ENCODE measurements around the gene CLEC4G. TPM values are rescaled to one million over a fixed set of nuclear protein-coding genes. Genes with fewer than 3 reads are reported as not detected.
"Not testable (repeated sequence)": the region's sequence is repeated elsewhere in the genome, so short reads cannot be mapped to it uniquely, and the experiment has no call there.

Gene CLEC4G
- total RNA-seq, 1 donor from 2014 or later: not detected

DNA sequence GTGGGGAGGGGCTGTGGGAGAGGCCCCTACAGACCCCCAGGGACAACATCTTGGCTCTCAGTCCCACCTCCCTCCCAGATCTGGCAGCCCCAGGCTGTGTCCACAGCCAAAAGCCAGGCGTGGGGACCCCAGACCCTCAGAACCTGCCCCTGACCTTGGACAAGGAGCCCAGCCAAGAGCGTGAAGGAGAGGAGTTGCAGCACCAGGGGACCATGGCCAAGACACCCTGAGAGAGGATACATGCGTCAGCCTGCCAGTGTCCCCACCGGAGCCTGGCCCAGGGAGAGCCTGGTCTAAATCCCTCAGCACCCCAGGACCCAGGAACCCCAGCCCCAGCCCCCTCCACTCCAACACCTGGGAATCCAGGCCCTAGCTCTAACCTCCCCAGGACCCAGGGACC, 14.4 kb upstream of the CLEC4G start:
- not testable (repeated sequence) for DNase-seq

DNA sequence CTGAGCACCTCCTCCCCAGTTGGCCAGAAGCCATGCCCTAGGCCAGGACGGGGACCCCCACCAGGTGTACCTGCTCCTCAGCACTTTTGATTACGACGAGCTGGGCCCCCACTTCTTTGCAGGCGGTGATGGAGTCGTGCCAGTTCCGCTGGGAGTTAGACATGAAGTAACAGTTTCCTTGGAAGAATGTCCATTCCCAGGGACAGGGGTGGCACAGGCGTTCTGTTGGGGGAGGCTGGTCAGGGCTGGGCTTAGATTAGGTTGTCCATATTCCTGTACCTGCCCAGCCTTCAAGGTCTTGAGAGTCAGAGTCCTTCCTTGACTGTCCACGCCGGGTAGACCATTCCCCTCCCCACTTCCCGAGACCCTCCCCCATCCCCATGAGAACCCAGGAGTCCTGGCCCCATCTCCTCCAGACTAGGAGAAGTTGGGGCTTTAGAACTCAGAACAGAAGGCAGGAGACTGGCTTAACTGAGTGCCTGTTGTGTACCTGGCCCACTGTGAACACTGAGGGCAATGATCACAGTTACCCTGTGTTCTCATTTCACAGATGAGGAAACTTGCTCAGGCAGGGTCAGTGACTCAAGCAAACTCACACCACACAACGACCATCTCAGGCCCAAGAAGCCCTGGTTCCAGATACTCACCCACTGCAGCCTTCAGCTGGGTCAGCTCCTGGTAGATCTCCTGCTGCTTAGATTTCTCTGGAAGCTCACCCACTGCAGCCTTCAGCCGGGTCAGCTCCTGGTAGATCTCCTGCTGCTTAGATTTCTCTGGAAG, 13.2 kb upstream of the CLEC4G start:
- DNase-seq: no peak

- no peak for DNase-seq
Measured at GRCh38 chr19:7744199-7744786, 12.4 kb upstream of the CLEC4G start.

DNA sequence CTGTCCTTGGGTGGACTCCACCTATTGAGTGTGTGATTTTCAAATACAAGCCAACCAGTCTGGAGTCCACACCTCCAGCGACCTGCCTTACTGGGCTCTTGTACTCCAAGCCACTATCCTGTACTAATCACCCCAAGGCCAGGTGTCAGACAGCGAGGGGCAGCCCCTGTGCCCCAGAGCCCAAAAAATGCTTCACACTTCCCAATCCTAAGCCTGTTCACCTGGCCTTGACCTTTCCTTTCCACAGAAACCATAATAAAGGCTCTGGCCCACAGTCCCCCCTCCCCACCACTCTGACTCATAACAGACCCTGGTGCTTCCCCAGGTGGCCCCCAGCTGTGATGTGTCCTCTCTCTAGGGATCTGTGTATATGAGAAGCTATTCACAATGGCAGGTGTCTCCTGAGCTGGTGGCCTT, 11.5 kb upstream of the CLEC4G start:
- DNase-seq: no peak

- DNase-seq: no peak
Measured at GRCh38 chr19:7742991-7743390, 11.1 kb upstream of the CLEC4G start.

DNA sequence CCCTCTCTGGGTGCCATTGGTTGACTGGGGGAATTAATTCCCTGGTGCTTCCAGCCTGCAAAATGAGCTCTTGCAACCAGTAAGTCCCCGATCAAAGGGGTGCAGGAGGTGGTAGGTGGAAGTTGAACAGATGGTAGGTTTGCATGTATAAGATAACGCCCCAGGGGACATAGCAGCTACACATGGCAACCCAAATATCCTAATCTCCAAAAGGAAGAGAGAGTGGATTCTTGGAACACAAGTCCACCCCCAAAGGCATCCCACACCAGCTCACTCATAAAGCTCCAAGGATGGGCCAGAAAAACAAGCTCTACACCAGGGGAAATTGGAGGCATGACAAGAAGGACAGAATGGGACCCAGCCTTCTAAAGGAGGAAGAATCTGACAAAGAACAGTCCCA, 10.7 kb upstream of the CLEC4G start:
- DNase-seq: no peak

GRCh38 chr19:7740682-7741054, 8.8 kb upstream of the CLEC4G start:
- DNase-seq: no peak

GRCh38 chr19:7739801-7740681, 8.1 kb upstream of the CLEC4G start:
- no peak for DNase-seq

DNA sequence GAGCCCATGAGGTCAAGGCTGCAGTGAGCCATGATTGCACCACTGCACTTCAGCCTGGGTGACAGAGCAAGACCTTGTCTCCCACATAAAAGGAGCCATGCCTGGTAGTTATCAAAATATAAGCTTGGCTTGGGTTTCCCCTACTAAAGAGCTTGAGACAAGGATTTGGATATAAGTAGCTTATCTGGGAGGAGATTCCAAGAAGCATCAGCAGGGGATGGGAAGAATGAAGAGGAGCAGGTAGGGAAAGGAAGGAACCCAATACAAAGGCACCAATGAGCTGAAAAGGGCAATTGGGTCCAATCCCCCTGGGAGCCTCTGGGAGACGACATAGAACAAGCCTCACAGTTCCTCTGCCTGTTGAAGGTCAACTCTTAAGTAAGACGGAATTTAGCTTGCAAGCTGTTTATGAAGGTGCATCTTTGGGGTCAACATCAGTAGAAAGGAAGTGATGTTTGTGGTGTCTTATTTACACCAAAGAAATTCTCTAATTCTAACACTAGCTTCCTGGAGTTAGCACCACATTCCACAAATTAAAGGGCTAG, 7.4 kb upstream of the CLEC4G start:
- no peak for DNase-seq

GRCh38 chr19:7738023-7738422, 6.1 kb upstream of the CLEC4G start:
- DNase-seq: no peak

- DNase-seq: no peak
Measured at GRCh38 chr19:7737215-7737614, 5.3 kb upstream of the CLEC4G start.

DNA sequence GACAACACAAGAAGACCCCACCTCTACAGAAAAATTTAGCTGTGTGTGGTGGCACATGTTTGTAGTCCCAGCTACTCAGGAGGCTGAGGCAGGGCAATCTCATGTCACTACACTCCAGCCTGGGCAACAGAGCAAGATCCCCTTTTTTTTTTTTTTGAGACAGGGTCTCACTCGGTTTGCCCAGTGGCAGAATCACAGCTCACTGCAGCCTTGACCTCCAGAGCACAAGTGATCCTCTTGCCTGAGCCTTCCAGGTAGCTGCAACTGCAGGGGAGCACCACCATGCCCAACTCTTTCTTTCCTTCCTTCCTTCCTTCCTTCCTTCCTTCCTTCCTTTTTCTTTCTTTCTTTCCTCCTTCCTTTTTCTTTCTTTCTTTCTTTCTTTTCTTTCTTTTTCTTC, 4.2 kb upstream of the CLEC4G start:
- no peak for DNase-seq

GRCh38 chr19:7734220-7735203, 2.6 kb upstream of the CLEC4G start:
- no peak for DNase-seq

DNA sequence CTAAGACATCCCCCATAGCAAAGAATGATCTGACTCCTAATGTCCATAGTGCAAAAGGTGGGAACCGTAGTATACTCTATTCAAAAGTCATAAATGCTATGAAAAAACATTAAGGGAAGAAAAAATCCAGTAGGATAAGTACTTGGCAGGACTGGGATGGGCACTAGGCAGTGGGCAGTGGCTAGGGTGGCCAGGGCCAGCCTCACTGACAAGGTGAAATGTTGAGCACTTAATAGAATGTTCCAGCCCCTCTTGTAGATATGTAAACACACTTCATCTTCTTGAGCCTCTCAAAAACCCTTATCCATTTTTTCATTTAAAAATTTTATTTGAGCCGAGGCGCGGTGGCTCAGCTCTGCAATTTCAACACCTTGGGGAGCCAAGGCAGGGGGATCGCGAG, 1.5 kb upstream of the CLEC4G start:
- no peak for DNase-seq

- DNase-seq: no peak
Measured at GRCh38 chr19:7731615-7732014, 295 bp downstream of the CLEC4G start.

DNA sequence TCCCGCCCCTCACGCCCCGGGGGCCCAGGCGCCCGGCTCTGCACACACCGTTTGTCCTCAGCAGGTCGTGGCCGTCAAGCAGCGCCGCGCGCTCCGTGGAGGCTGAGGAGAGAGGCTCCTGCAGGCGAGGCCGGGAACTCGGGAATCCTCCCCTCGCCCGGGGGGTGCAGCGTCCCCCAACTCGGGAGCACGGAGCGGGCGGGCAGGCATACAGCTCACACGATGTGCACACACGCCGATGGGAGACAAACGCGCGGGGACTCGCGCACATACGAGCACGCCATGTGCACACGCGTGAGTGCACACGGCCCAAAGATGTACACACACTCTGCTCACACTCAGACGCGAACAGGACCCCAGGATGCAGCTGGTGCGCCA, 703 bp downstream of the CLEC4G start:
- no peak for DNase-seq

DNA sequence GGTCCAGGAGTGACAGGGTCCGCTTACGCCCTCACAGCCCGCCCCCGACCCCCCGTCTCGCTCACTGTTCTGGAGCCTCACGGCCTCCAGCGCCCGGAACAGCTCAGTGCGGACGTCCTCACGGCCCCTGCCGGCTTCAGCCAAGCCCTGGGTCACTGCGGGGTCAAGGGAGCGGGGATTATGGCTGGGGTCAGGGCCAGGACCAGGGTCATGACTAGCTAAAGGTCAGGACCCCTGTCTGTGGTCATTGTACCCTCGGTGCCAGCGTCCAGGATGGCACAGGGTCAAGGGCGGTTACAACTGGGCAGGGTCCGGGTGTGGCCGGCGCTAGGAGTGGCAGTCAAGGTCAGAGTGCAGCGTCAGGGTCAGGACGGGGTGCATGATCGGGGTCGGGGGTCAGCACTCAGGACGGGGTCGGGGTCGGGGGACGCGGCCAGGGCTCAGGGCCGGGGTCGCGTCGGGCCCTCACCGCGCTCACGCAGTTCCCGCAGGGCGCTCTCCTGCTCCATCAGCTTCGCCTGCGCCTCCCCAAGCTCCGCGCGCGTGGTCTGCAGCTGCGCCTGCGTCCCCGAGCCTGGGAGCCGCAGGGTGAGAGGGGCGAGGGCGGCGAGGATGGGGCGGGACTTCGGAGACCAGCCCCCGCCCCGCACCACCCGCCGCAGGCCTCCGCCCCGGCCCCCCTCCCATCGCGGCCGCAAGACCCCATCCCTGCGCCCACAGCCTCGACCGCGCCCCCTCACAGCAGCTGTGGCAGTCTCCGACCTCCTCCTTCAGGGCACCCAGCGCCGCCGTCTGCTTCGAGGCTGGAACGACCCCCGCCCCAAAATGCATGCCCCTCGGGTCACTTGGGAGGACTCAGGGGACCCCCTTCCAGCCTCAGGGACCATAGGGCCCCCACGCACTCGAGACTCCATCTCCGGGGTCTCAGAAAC, 1.4 kb downstream of the CLEC4G start:
- no peak for DNase-seq

DNA sequence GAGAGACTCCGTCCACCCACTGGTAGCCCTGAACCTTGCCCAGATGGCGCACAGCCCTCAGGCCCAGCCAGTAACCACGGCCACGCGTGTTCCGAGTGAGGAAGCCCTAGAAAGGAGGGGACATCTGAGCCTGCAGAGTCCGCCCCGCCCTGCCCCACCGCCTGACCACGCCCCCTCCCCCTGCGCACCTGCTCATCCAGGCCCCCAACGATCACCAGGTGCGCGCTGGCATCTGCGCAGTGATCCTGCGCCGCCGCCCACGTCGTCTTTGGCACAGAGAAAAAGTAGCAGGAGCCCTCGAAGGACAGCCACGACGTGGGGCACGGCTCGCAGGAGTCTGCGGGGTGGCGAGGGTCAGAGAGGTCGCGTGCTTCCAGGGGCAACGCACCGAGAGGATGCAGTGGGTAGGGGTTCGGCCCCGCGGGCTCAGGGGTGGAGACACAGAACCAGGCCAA, 2.1 kb downstream of the CLEC4G start:
- no peak for DNase-seq

- DNase-seq: no peak
Measured at GRCh38 chr19:7729211-7729610, 2.7 kb downstream of the CLEC4G start.

DNA sequence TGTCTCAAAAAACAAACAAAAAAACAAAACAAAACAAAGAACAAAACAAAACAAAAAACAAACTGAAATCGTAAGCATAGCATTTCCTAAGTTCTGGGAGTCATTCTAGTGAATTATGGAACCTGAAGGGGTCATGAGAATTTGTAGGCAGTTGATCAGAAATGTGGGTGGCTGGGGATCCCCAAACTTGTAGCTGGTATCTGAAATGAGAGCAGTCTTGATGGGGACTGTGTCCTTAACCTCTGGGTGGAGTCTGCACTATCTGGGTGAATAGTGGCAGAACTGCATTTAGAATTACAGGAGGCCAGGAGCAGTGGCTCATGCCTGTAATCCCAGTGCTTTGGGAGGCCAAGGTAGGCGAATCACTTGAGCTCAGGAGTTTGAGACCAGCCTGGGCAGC, 6.1 kb downstream of the CLEC4G start:
- DNase-seq: no peak
